ENCODE data around the gene CDHR4.

- TF ChIP-seq CTCF (conservative IDR thresholded peaks at IDR 0.05; ENCODE audit: low read length) (no peak), EZH2phosphoT487 (IDR thresholded peaks at IDR 0.05; ENCODE audit: borderline replicate concordance, low read depth, low read length) (no peak)
These were observed 35.7 kb downstream of the CDHR4 start for GRCh38 chr3:49763981-49764380.

Data from OCI-LY7 (cell line).